ENCODE measurements around the gene CCDC122.

CCDC122 gene

DNA sequence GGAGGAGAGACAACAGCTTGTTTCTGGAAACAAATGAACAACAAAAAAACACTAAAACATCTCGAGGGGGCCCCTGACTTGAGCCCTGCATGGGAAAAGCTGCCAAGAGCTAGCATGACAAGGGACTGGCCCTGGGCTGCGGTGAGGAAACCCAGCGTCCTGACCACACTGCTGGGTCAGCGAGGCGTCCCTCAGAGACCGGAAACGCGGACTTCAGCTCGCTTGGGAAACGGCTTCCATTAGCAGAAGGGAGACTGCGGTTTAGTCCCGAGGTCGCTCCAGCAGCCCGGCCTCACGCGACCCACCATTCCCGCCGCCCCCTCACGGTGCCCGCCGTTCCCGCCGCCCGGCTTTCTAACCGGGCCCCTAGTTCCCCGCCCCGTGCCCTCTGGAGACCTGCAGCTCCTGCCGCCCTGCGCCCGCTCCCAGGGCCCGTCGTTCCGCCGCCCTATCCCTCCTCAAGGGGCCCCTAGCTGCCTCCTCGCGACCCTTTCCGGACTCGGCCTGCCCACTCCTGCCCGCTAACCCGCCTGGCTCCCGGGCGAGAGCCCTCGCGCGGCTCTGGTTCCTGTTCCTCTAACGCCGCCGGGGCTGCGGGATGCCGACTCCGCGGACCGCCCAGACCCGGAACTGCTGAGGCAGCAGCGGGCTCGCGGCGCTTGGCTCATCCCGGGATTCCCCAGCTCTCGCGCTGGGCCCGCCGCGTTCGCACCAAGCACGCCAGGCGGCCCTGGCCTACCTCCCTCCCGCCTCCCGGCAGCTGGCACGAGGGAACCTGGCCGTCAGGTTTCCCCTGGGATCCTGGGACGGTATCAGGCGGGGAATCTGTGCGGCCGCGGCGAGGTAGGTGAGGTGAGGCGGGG lies at the start of gene CCDC122:
Gene CCDC122, minus strand, starts transcription at position 849 of the 863 bp plus-strand sequence. CDS start 10,364 bp downstream, outside the sequence.
- Histone ChIP-seq H3K4me3 (ENCODE audit: low read length) (peak within 1 kb of the TSS; percentile 68), H3K4me1 (ENCODE audit: insufficient read depth, low read length) (peaks cover 25% of the 10 kb centered on the region; the same call in 1 of the 2 replicates), H3K27ac (ENCODE audit: low read length) (peak within 1 kb of the TSS; percentile 54), H3K9ac (ENCODE audit: low read depth, low read length) (peak within 1 kb of the TSS; percentile 80), H3K9me3 (ENCODE audit: insufficient read depth, low read depth, low read length) (no peaks in the 10 kb centered on the region), H3K36me3 (ENCODE audit: insufficient read depth, low read depth, low read length) (no peaks in the 10 kb centered on the region), H3K27me3 (ENCODE audit: insufficient read depth, low read length) (peaks cover 22% of the 10 kb centered on the region)

DNA sequence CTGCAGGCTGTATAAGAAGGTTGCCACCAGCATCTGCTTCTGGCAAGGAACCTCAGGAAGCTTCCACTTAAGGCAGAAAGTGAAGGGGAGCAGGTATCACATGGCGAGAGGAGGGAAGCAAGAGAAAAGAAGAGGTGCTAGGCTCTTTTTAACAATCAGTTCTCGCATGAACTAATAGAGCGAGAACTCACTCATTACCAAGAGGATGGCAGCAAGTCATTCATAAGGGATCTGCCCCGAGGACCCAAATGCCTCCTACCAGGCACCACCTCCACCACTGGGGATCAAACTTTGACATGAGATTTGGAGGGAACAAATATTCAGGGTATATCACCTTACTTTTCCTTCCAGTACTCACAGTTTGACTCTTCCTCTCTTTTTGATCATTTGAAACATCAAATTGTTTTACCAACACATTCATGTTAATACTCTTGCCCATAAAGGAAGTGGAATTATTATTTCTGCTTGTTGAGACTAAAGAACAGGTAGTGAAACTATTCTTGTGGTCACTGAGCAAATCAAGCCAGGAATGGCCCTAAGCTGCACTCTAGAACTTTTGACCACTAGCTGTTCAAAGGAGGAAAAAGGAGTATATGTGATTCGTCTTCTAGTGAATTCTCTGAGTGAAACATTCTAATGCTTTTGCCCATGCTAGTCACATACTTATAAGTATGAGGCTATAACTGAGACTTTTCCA lies 45.2 kb upstream of the CCDC122 start:
- H3K4me1 ChIP-seq (ENCODE audit: insufficient read depth, low read length), result no peaks in the 10 kb centered on the region
- H3K4me3 ChIP-seq (ENCODE audit: low read length), result no peak overlapping the region
- H3K9ac ChIP-seq (ENCODE audit: low read depth, low read length), result no peak overlapping the region
- no peaks in the 10 kb centered on the region for H3K36me3 ChIP-seq (ENCODE audit: insufficient read depth, low read depth, low read length)
- H3K27ac ChIP-seq (ENCODE audit: low read length), result no peak overlapping the region
- H3K27me3 ChIP-seq (ENCODE audit: insufficient read depth, low read length), result no peaks in the 10 kb centered on the region
- no peaks in the 10 kb centered on the region for H3K9me3 ChIP-seq (ENCODE audit: insufficient read depth, low read depth, low read length)

DNA sequence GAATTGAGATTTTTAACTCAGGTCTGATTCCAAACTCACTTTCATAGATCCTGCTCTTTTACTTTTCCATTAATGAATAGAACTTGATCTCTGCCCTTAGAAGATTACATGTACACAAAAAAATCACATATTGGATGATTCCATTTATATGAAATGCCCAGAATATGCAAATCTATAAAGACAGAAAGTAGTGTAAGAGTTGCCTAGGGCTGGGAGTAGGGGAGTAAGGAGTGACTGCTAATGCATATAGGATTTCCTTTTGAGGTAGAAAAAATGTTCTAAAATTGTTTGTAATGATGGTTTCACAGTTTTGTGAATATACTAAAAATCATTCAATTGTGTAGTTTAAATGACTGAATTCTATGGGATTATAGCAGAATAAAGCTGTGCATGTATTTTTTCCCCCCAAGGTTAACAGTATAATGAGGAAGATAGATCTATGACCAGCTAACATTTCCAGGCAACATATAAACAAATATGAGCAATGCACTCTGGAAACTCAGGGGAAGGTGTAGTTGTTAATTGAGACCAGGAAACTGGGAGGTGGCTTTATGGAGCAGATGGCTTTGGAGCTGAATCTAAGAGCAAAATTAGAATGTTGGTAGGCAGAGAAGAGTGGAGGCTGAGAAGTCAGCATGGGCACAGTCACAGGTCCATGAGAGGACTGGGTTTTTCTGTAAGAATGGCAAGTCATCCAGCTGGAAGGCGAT lies 41.6 kb upstream of the CCDC122 start:
- Histone ChIP-seq H3K9me3 (ENCODE audit: insufficient read depth, low read depth, low read length) (no peaks in the 10 kb centered on the region), H3K9ac (ENCODE audit: low read depth, low read length) (no peak overlapping the region), H3K36me3 (ENCODE audit: insufficient read depth, low read depth, low read length) (no peaks in the 10 kb centered on the region), H3K4me3 (ENCODE audit: low read length) (no peak overlapping the region), H3K4me1 (ENCODE audit: insufficient read depth, low read length) (no peaks in the 10 kb centered on the region), H3K27ac (ENCODE audit: low read length) (no peak overlapping the region), H3K27me3 (ENCODE audit: insufficient read depth, low read length) (no peaks in the 10 kb centered on the region)

DNA sequence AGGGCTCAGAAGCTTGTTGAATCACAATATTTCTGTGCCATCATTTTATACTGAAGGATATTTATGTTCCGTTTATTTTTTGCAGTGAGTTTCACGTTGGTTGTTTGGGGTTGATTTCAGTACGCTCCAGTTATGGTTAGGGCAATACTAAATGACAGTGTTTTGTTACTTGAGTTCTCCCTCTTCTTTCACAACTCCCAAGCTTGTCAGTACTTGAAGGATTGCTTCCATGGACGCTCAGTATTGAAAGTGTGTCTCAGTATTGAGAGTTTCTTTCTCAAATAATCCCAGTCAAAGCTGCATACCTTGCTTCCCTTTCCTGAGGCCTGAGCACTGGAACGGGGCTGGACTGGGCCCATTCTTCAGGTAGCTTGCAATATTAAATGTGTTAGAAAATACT lies 39.1 kb upstream of the CCDC122 start:
- no peaks in the 10 kb centered on the region for H3K27me3 ChIP-seq (ENCODE audit: insufficient read depth, low read length)

DNA sequence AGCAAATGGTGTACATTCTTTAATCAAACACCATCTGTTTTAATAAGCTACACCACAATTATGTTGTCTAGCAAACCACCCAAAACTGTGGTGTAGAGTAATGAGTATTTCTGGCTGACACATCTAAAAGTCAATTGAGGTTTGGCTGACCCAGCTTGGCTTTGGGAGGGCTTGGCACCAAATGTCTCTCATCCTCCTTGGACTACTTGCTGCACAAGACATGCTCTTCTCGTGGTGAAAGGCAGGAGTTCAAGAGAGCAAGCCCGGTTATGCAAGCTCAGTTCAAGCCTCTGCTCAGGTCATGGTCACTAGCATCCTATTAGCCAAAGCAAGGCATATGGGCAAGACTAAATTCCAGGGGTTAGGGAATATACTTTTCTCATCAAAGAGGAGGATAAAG lies 37.3 kb upstream of the CCDC122 start:
- Histone ChIP-seq H3K9me3 (ENCODE audit: insufficient read depth, low read depth, low read length) (no peaks in the 10 kb centered on the region), H3K36me3 (ENCODE audit: insufficient read depth, low read depth, low read length) (no peaks in the 10 kb centered on the region), H3K4me1 (ENCODE audit: insufficient read depth, low read length) (no peaks in the 10 kb centered on the region), H3K9ac (ENCODE audit: low read depth, low read length) (no peak overlapping the region), H3K4me3 (ENCODE audit: low read length) (no peak overlapping the region), H3K27me3 (ENCODE audit: insufficient read depth, low read length) (no peaks in the 10 kb centered on the region), H3K27ac (ENCODE audit: low read length) (no peak overlapping the region)

More for the DNA sequence above, 39.1 kb upstream of the CCDC122 start:
- H3K4me1 ChIP-seq (ENCODE audit: insufficient read depth, low read length), result no peaks in the 10 kb centered on the region
- no peaks in the 10 kb centered on the region for H3K9me3 ChIP-seq (ENCODE audit: insufficient read depth, low read depth, low read length)
- no peak overlapping the region for H3K4me3 ChIP-seq (ENCODE audit: low read length)
- H3K27ac ChIP-seq (ENCODE audit: low read length), result no peak overlapping the region
- no peaks in the 10 kb centered on the region for H3K36me3 ChIP-seq (ENCODE audit: insufficient read depth, low read depth, low read length)
- H3K9ac ChIP-seq (ENCODE audit: low read depth, low read length), result no peak overlapping the region

GRCh38 chr13:43915451-43915850 lies 35.9 kb upstream of the CCDC122 start:
- no peak overlapping the region for H3K9ac ChIP-seq (ENCODE audit: low read depth, low read length)
- no peaks in the 10 kb centered on the region for H3K36me3 ChIP-seq (ENCODE audit: insufficient read depth, low read depth, low read length)
- H3K4me3 ChIP-seq (ENCODE audit: low read length), result no peak overlapping the region
- no peak overlapping the region for H3K27ac ChIP-seq (ENCODE audit: low read length)
- no peaks in the 10 kb centered on the region for H3K9me3 ChIP-seq (ENCODE audit: insufficient read depth, low read depth, low read length)
- no peaks in the 10 kb centered on the region for H3K4me1 ChIP-seq (ENCODE audit: insufficient read depth, low read length)
- H3K27me3 ChIP-seq (ENCODE audit: insufficient read depth, low read length), result no peaks in the 10 kb centered on the region

- no peaks in the 10 kb centered on the region for H3K4me1 ChIP-seq (ENCODE audit: insufficient read depth, low read length)
- no peaks in the 10 kb centered on the region for H3K27me3 ChIP-seq (ENCODE audit: insufficient read depth, low read length)
- H3K27ac ChIP-seq (ENCODE audit: low read length), result no peak overlapping the region
- no peak overlapping the region for H3K9ac ChIP-seq (ENCODE audit: low read depth, low read length)
- H3K9me3 ChIP-seq (ENCODE audit: insufficient read depth, low read depth, low read length), result no peaks in the 10 kb centered on the region
- no peak overlapping the region for H3K4me3 ChIP-seq (ENCODE audit: low read length)
- no peaks in the 10 kb centered on the region for H3K36me3 ChIP-seq (ENCODE audit: insufficient read depth, low read depth, low read length)
Measured at GRCh38 chr13:43911871-43912270, 32.3 kb upstream of the CCDC122 start.

DNA sequence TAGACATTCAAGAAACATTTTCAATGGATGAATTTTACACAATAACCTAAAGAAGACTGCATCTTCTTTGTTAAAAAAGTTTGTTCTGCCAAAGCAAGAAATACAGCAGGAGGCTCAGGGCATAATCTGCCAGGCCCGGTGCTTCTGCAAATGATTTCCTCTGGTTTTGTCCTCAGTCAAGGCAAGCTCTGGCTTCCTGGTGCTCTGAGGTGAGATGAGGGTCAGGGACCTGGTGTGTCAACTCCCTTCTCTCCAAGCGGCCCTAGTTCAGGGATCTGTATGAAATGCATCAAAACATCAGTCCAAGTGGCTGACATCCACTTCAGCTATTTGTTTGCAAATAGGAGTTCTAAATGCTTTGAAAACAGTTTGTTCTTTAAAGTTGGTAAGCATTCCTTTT lies 31.7 kb upstream of the CCDC122 start:
- Histone ChIP-seq H3K4me1 (ENCODE audit: insufficient read depth, low read length) (no peaks in the 10 kb centered on the region), H3K27ac (ENCODE audit: low read length) (no peak overlapping the region), H3K9ac (ENCODE audit: low read depth, low read length) (no peak overlapping the region), H3K27me3 (ENCODE audit: insufficient read depth, low read length) (no peaks in the 10 kb centered on the region), H3K9me3 (ENCODE audit: insufficient read depth, low read depth, low read length) (no peaks in the 10 kb centered on the region), H3K4me3 (ENCODE audit: low read length) (no peak overlapping the region), H3K36me3 (ENCODE audit: insufficient read depth, low read depth, low read length) (no peaks in the 10 kb centered on the region)

- H3K4me1 ChIP-seq (ENCODE audit: insufficient read depth, low read length), result no peaks in the 10 kb centered on the region
- no peaks in the 10 kb centered on the region for H3K9me3 ChIP-seq (ENCODE audit: insufficient read depth, low read depth, low read length)
- no peak overlapping the region for H3K27ac ChIP-seq (ENCODE audit: low read length)
- no peak overlapping the region for H3K9ac ChIP-seq (ENCODE audit: low read depth, low read length)
- no peak overlapping the region for H3K4me3 ChIP-seq (ENCODE audit: low read length)
- H3K36me3 ChIP-seq (ENCODE audit: insufficient read depth, low read depth, low read length), result no peaks in the 10 kb centered on the region
- no peaks in the 10 kb centered on the region for H3K27me3 ChIP-seq (ENCODE audit: insufficient read depth, low read length)
Measured at GRCh38 chr13:43910856-43911255, 31.3 kb upstream of the CCDC122 start.

DNA sequence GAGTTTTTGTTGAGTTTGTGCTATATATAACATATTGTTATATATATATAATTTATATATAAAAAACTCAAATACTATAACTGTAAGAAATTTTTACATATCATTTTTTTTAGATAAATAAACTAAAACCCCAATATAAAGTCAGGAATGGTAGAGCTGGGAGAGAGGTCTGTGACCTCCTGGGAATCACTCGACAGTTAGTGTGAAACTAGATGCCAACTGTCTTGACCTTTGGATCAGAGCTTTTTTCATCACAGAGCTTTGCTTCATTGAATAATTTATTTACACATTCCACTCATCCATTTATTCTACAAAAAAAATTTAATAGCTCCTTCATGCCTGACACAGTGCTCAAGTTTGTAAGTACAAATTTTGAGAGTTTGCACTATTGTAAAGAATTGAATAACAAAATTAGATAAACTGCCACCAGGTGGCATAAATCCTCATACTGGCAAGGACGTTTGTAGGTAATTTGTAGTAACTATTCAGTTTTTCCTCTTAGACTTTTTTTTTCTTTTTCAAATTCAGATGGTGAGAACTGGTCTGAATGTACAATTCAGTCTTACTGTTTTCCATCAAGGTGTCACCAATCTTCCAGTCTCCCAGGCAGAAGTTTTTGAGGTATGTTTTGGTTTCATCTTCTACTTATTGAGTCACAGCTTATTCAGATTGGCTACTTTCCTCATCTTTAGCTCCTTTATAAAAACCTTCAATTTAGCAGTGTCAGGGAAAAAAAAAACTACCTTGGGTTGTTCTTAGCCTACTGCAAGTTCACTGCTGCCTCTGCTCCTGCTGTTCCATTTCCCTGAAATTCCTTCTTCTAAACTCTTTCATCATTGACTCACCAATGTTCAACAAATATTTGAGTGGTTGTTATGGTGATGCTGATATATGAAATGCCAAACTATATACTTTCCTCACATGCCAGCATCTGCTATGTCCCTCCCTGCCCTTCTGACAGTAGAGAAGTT lies 28.9 kb upstream of the CCDC122 start:
- Histone ChIP-seq H3K27ac (ENCODE audit: low read length) (no peak overlapping the region), H3K9ac (ENCODE audit: low read depth, low read length) (no peak overlapping the region)

More for the DNA sequence above, 28.9 kb upstream of the CCDC122 start:
- no peak overlapping the region for H3K4me3 ChIP-seq (ENCODE audit: low read length)
- H3K27me3 ChIP-seq (ENCODE audit: insufficient read depth, low read length), result no peaks in the 10 kb centered on the region
- no peaks in the 10 kb centered on the region for H3K9me3 ChIP-seq (ENCODE audit: insufficient read depth, low read depth, low read length)
- no peaks in the 10 kb centered on the region for H3K36me3 ChIP-seq (ENCODE audit: insufficient read depth, low read depth, low read length)
- H3K4me1 ChIP-seq (ENCODE audit: insufficient read depth, low read length), result peaks cover 3% of the 10 kb centered on the region; the same call in 1 of the 2 replicates
